Measurements from ENCODE around the gene WNT2.
"Not testable (repeated sequence)": the region's sequence is repeated elsewhere in the genome, so short reads cannot be mapped to it uniquely, and the experiment has no call there.

WNT2 gene

DNA sequence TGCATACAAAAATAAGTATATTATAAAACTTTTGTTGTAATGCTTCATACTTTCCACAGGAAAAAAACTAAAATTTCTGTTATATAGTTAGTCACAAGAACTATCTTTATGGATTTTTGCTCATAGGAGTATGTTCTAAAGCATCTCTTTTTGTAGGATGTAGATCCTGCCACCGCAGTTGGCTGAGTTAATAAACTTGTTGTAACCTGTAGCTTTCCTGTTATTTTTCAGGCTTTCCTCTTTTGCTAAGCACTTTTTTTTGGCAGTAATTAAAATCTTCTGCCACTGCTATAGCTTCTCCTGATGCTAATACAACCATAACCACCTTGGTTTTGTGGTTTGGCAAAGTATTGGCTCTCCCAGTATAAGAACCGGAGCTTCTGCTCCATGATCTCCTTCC lies 60.3 kb downstream of the WNT2 start:
- no peak for DNase-seq (ENCODE audit: low read depth in 2 of 2)

DNA sequence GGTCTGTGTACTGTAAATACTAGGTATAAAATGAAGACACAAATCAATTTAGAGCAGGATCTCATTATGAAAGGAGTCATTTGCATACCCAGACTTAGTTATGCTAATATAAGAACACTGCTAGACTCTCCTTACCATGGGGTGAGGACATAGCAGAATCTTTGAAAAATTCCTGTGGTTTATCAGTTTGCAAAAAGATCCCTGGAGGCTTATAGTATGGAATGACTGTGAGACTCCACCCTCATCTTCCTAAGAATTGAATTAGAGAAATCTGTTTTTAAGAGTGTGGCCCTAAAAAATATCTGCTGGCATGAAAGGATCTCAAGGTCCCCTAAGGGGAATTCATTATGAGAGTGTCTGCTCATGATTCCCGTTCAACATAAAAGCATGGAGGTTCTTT lies 63.2 kb downstream of the WNT2 start:
- no peak for DNase-seq (ENCODE audit: low read depth in 2 of 2)

DNA sequence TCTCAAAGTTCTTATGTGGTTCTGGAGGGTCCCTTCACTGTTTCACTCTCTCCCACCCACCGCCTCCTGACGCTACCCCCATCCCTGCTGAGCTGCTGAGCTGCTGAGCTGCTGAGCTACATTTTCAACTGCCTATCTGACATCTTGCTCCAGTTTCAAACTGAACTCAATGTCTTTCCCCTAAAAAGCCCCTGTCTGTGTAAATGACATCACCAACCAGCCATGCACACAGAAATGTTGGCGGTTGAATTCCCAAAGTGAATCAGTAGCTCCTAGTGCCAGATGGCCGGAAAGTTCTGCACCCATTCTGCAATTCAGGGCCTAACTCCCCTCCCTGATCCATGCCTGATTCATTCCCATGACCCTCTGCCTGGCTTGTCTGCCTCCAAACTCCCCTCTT lies 71.2 kb downstream of the WNT2 start:
- DNase-seq (ENCODE audit: low read depth in 2 of 2) = no peak

DNA sequence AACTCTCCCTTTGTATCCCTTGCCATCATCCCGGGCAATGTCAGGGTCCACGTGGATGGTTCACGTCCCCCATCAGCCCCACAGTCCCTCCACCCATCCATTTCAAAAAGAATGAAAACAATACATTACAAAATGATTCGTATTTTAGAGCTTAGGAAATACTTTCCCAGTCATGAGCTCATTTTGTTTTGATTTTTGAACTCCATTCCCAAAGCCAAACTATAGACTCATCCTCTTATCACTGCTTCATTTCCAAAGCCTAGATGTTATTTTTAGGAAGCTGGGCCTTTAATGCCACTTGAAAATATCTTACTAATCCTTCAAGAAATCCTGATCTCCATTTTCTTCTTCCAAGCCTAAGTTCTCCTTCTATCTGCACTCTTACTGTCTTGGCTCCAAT lies 72.1 kb downstream of the WNT2 start:
- no peak for DNase-seq (ENCODE audit: low read depth in 2 of 2)

DNA sequence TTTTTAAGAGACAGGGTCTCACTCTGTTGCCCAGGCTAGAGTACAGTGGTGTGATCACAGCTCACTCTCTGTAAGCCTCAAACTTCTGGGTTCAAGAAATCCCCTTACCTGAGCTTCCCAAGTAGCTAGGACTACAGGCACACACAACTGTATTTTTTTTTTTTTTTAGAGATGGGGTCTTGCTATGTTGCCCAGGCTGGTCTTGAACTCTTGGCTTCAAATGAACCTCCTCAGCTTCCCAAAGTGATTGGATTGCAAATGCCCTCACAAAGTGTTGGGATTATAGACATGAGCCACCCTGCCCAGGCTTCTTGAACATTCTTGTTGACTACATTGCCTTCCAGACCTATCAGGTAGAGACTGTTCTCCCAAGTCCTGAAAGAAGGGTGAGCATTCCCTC lies 72.6 kb downstream of the WNT2 start:
- DNase-seq (ENCODE audit: low read depth in 2 of 2) = no peak

DNA sequence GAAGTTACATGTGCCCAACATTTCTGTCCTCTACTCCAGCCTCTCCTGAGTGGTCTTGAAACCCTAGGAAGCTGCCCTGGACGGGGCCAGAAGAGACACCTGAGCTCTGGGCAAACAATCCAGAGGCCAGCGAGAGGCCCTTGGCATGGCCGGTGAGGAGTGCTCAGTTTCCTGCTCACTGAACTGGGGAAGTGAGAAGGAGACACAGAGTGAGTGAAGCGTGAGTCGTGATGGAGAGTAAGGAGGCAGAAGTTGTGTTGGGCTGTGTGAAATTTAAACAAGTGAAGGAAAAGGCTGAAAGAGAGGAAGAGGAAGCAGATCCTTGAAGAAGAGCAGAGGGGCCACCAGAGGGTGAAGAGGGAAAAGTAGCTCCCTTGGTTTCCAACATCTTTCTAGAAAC lies 73.2 kb downstream of the WNT2 start:
- DNase-seq (ENCODE audit: low read depth in 2 of 2) = no peak

DNA sequence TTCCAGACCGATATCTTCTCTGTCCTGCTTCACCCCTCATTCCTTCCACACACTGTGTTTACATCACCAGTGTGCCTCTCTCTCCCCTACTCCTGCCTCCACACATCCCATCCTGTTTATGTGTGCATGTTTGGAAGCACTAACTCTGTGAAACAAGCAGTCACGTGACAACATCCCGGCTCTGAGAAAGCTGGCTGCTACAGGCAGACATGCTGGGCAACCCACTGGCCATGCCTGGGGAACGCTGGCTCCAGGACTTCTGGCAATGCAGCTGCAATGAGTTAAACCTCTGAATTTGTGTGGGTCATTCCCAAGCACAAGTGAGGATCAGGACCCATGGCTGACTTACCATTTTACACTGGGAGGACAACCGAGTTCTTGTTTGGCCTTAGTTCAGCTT lies 74.0 kb downstream of the WNT2 start:
- no peak for DNase-seq (ENCODE audit: low read depth in 2 of 2)

DNA sequence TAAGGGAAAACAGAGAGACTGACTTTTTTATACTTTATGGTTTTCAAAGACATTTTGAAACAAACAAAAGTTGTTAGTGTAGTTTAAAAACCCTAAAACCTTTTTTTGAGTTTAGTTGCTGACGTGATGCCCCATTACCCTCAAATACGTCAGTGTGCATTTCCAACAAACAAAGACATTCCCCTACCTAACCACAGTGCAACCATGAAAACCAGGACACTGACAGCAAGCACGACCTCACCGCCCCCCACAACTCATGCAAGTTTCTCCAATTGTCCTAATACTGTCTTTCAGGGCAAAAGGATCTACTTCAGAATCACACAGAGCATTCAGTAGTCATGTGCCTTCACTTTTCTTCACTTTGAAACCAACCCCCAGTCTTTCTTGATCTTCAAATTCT lies 75.0 kb downstream of the WNT2 start:
- no peak for DNase-seq (ENCODE audit: low read depth in 2 of 2)

DNA sequence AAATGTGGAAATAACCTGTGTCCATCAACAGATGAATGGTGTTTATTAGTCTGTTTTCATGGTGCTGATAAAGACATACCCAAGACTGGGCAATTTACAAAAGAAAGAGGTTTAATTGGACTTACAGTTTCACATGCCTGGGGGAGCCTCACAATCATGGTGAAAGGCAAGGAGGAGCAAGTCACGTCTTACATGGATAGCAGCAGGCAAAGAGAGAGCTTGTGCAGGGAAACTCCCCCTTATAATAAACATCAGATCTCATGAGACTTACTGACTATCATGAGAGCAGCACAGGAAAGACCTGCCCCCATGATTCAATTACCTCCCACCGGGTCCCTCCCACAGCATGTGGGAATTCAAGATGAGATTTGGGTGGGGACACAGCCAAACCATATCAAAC lies 77.2 kb downstream of the WNT2 start:
- not testable (repeated sequence) for DNase-seq (ENCODE audit: low read depth in 2 of 2)

DNA sequence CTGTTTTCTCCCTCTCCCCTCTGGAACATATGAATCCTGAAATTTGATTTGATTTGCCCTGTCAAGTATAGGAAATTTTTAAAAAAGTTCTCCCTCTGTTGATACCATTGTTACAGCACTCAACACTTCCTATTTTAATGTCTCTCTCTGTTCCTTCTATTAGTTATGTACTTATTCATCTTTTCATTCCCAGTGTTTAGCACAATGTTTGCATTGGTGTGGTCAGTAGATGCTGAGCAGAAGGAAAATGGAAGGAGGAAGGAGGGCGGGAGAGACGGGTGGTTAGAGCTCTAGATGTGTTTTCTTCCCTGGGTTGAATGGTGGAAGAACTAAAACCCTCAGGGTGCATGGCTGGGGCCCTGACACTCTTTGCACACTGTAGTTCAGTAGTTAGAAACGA lies 79.5 kb downstream of the WNT2 start:
- no peak for DNase-seq (ENCODE audit: low read depth in 2 of 2)

DNA sequence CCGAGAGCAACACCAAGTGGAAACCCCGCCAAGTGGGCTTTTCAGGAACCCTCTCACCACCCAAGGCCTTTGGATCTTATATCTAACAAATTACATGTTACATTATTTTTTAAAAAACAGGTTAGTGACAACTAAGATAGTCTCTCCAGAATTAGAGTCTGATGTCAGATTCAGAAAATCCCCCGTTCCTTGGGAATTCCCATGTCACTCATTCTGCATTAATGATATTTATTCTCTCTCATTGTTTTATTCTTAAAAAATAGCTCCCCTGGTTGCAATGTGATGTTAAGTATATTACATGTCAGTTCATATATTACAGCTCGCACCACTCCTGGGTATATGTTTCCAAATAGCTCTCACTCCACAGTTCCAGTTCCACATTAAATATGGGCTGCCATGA lies 81.8 kb downstream of the WNT2 start:
- no peak for DNase-seq (ENCODE audit: low read depth in 2 of 2)

DNA sequence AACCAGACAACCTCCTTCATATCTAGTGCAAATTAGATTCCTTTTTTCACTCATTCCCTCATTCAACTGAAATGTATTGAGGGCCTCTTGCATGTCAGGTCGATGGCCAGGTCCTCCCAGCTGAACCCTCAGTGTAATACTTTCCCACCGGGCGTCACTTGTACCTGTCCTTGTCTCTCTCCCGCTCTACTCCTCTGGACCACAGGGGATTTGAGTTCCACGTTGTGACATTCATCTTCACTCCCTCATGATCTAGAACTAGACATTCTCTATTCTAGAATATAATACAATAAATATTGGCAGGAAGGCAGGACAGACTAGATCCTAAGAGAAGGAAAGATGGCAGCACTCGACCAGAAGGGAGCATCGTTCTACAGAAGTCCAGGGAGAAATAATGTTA lies 83.9 kb downstream of the WNT2 start:
- DNase-seq (ENCODE audit: low read depth in 2 of 2) = no peak

DNA sequence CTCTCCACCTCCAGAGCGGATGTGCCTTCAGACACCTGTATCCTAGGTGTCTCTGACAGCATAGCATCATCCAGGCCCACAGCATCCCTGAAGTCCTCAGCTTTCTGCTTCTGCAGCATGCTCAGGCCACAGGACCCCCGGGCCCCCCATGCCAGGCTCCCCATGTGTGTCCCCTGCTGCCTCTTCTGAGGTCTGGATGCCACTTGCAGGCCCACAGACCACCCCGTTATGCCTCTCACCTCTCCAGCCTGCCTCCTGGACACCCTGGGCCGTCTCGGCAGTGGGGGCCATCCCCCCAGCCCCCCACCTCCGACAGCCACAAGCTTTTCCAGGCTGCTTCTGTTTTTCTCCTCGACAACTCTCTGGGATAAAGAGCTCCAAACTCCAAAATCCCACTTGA lies 84.4 kb downstream of the WNT2 start:
- DNase-seq (ENCODE audit: low read depth in 2 of 2) = no peak

DNA sequence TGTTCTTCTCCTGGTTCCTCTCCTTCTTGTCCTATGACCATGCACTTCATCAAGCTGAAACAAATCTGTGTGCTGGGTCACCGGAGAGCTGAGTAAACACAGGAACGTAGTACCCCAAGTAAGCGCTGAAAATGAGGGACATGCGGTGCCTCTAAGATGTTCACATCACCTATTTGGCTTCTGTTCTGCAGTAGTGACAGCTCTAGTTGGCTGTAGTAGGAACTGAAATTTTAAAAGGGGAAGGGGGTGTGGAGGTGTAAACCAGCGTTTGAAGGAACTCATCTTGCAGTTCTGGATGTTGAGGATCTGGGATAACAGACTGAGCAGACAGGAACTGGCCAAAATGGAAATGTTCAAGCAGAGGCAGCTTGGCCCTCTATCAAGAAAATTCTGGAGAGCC lies 85.2 kb downstream of the WNT2 start:
- DNase-seq (ENCODE audit: low read depth in 2 of 2) = no peak

DNA sequence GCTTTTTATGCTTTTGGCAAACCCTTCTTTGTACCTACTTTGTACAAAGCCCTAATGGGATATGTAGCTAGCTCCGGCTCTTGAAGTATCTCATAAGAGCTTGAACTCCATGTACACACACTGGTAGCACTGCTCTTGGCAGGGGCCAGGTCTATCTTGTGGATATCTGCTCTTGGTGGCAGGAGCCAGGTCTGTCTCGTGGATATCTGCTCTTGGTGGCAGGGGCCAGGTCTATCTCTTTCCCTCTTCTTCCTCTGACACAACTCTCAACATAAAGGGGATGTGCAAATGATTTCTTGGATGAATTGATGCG lies 91.9 kb downstream of the WNT2 start:
- DNase-seq (ENCODE audit: low read depth in 2 of 2) = no peak

DNA sequence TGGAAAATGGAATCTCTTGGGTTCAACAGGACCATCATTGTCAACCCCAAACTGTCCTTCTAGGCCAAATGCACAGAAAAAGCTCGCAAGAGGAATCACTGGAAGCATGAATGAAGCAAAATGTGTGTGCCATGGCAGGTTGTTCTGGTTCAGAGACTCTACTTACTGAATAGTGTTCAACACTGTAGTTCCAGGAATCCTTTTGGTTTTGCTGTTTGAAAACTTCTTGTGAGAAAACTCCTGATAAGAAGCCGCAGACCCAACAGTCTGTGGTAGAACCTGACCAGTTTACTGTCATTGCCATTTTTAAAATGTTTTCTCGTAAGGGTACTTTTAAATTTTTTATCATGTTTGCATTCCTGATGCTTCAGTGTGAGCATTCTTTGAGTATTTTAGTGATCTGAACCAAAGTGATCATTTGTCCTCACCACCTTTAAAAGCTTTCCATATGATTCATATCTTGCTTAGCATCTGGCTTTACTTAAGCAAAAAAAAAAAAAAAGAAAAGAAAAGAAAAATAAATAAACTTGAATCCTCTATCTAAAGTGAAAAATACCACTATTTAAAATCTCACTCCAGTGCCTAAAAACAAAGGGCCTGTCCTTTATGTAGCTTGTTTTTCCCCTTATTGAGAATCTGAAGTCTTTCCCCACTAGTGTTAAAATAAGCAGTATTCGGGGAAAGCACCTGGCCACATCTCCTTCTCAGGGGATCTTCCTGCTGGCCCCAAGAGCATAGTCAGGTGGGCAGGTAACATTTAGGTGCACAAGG lies 92.4 kb downstream of the WNT2 start:
- no peak for DNase-seq (ENCODE audit: low read depth in 2 of 2)

DNA sequence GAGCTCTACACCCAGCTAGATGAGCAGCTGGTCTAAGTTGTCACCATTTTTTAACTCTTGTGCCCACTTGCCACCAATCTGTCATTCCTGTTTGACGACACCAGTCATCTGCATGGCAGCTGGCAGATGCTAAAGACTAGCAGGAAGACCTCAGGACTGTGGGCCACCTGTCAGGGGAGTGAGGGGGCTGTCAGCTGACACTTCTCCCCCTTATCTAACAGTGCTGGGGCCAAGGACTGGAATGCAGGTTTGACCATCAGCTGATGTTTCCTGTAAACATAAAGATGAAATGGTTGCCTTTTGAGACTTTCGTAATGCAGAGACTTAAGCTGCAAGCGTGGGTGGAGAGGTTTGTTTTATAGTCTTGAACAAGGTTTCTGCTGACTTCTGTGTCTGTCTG lies 93.5 kb downstream of the WNT2 start:
- DNase-seq (ENCODE audit: low read depth in 2 of 2) = no peak

DNA sequence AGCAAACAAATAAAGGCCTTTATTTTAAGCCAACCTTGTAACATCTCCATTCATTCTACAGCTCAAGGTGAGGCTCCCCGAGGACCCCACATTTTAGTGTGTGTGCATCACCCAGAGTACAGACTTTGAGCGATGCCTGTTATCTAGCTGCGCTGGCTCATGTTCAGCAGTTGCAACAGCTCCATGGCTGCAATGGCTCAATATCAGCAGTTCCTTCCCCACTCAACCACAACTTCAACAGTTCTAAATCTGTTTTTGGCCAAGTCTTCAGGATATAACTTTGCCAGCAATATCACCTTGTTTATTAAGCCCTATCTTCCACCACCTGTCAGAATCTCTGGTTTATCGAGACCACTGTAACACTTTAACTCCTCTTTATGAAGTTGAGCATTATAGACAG lies 95.8 kb downstream of the WNT2 start:
- no peak for DNase-seq (ENCODE audit: low read depth in 2 of 2)

DNA sequence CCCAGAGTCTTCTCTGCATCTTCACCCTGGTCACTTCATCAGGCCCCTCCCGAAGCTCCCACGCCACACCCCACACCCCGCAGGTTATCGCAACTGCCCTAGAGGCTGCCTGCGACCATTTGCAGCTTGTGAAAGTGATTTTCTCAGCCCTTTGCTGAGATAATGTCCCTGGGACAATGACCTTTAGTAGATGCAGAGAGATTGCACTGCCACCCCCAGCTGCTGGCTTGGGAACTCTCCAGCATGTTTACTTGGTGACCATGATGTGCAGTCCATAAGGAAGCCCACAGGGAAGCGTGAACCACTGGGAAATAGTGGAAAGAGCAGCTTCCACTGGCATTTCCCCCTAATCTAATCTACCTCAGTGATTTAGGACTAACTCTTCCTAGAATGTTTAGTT lies 97.3 kb downstream of the WNT2 start:
- DNase-seq (ENCODE audit: low read depth in 2 of 2) = no peak

Measured in stimulated activated CD8-positive, alpha-beta memory T cell treated with anti-CD3 and anti-CD28 coated beads, Interleukin-15, amount 100 ng/mL, for 4 hours (primary cell).